IMR-90 (cell line): ENCODE measurements around the gene MROH8. TPM values are rescaled to one million over a fixed set of nuclear protein-coding genes. Genes with fewer than 3 reads are reported as not detected.

ENCODE experiments used
- ATAC-seq: fragments of 200-7000 bp; cut with Tn5 transposase; 2 replicates; pipeline ENCODE4 v1.9.1; 2020; ENCODE audit warnings: low read depth, mild to moderate bottlenecking, moderate library complexity
- BruUV-seq: library from RNA; stranded (reverse); fragments of 400-500 nt; replicated peaks from 2 replicates; lab custom pipeline; 2021; lab: Mats Ljungman, UMichigan
- CTCF ChIA-PET: fragments of 300-600 bp; formaldehyde crosslinking; extraction: SDS; loops from one replicate; lab custom pipeline; 2021; ENCODE audit warnings: antibody characterized with exemption; lab: Yijun Ruan, JAX
- POLR2A ChIA-PET: fragments of 300-600 bp; sonication (Branson Sonifier 250); formaldehyde crosslinking; loops from one replicate; lab custom pipeline; 2022; ENCODE audit warnings: antibody characterized with exemption; ENCODE audit not compliant: unreplicated experiment; lab: Charles Lee
- DNase-seq: peaks from one replicate; pipeline ENCODE4 v3.0.0; 2013
- H2AFZ ChIP-seq: replicated peaks from 2 replicates; pipeline ENCODE3; 2013; ENCODE audit warnings: low read length, mild to moderate bottlenecking; ENCODE audit not compliant: poor library complexity
- H2AK5ac ChIP-seq: 2 replicates; pipeline ENCODE4 v1.6.1; 2013; ENCODE audit warnings: low read depth, low read length, inconsistent platforms
- H2AK9ac ChIP-seq: replicated peaks from 2 replicates; pipeline ENCODE3; 2013; ENCODE audit warnings: mild to moderate bottlenecking, low read depth, low read length, moderate library complexity; ENCODE audit not compliant: poor library complexity
- H2BK120ac ChIP-seq: 2 replicates; pipeline ENCODE4 v1.6.1; 2013; ENCODE audit warnings: low read depth, low read length, inconsistent platforms
- H2BK15ac ChIP-seq: 3 replicates; pipeline ENCODE4 v1.6.1; 2013; ENCODE audit warnings: low read depth, low read length, inconsistent platforms
- H2BK20ac ChIP-seq: 2 replicates; pipeline ENCODE4 v1.6.1; 2013; ENCODE audit warnings: low read depth, mild to moderate bottlenecking, inconsistent platforms, low read length, moderate library complexity
- H2BK5ac ChIP-seq: 2 replicates; pipeline ENCODE4 v1.6.1; 2013; ENCODE audit warnings: mild to moderate bottlenecking, low read depth, low read length, inconsistent platforms; ENCODE audit not compliant: poor library complexity, severe bottlenecking
- H3K14ac ChIP-seq: replicated peaks from 2 replicates; pipeline ENCODE4 v1.6.1; 2013; ENCODE audit warnings: low read depth, low read length, inconsistent platforms
- H3K18ac ChIP-seq: 2 replicates; pipeline ENCODE4 v1.6.1; 2013; ENCODE audit warnings: low read depth, low read length, control low read depth
- H3K23ac ChIP-seq: 2 replicates; pipeline ENCODE4 v1.6.1; 2013; ENCODE audit warnings: low read depth, low read length, inconsistent platforms
- H3K27ac ChIP-seq: 2 replicates; pipeline ENCODE4 v1.5.1; 2013; ENCODE audit warnings: mild to moderate bottlenecking, control low read depth, low read length; ENCODE audit not compliant: insufficient read depth
- H3K27me3 ChIP-seq: 2 replicates; pipeline ENCODE4 v1.6.1; 2013; ENCODE audit warnings: low read length; ENCODE audit not compliant: control insufficient read depth, insufficient read depth
- H3K36me3 ChIP-seq: 2 replicates; pipeline ENCODE4 v1.6.1; 2013; ENCODE audit warnings: low read length, mixed read lengths; ENCODE audit not compliant: control insufficient read depth, insufficient read depth
- H3K4ac ChIP-seq: 2 replicates; pipeline ENCODE4 v1.6.1; 2013; ENCODE audit warnings: low read depth, low read length, inconsistent platforms
- H3K4me1 ChIP-seq: 2 replicates; pipeline ENCODE4 v1.6.1; 2013; ENCODE audit warnings: low read length, mixed read lengths; ENCODE audit not compliant: control insufficient read depth, insufficient read depth
- H3K4me2 ChIP-seq: 2 replicates; pipeline ENCODE4 v1.6.1; 2013; ENCODE audit warnings: low read depth, mild to moderate bottlenecking, control low read depth, low read length, moderate library complexity
- H3K4me3 ChIP-seq: 2 replicates; pipeline ENCODE4 v1.5.1; 2013; ENCODE audit warnings: low read depth, mild to moderate bottlenecking, control low read depth, low read length, moderate library complexity; ENCODE audit not compliant: insufficient read depth
- H3K56ac ChIP-seq: 2 replicates; pipeline ENCODE4 v1.6.1; 2013; ENCODE audit warnings: low read length, inconsistent platforms; ENCODE audit not compliant: insufficient read depth; ENCODE audit errors: extremely low read depth
- H3K79me1 ChIP-seq, 2 experiments: 2 replicates each; pipeline ENCODE4 v1.6.1; 2013; ENCODE audit warnings: low read length in 2 of 2, inconsistent platforms in 1 of 2, low read depth in 1 of 2
- H3K9ac ChIP-seq: 2 replicates; pipeline ENCODE4 v1.6.1; 2013; ENCODE audit warnings: low read depth, low read length, control low read depth
- H3K9me1 ChIP-seq: 2 replicates; pipeline ENCODE4 v1.6.1; 2013; ENCODE audit warnings: low read length, inconsistent platforms; ENCODE audit not compliant: insufficient read depth
- H3K9me3 ChIP-seq: 2 replicates; pipeline ENCODE4 v1.6.1; 2013; ENCODE audit warnings: low read length; ENCODE audit not compliant: control insufficient read depth, insufficient read depth
- H4K20me1 ChIP-seq: 2 replicates; pipeline ENCODE4 v1.6.1; 2013; ENCODE audit warnings: low read length, inconsistent platforms; ENCODE audit not compliant: insufficient read depth
- H4K5ac ChIP-seq: 2 replicates; pipeline ENCODE4 v1.6.1; 2013; ENCODE audit warnings: mild to moderate bottlenecking, low read depth, low read length, control low read depth
- H4K8ac ChIP-seq, 2 experiments: 2 replicates each; pipeline ENCODE4 v1.6.1; 2013; ENCODE audit warnings: low read depth in 2 of 2, low read length in 2 of 2, control low read depth in 1 of 2, inconsistent platforms in 1 of 2
- H4K91ac ChIP-seq: 2 replicates; pipeline ENCODE4 v1.6.1; 2013; ENCODE audit warnings: low read depth, low read length, inconsistent platforms; ENCODE audit not compliant: insufficient read depth
- BHLHE40 ChIP-seq: fragments of 150-350 bp; IDR thresholded peaks from 2 replicates; pipeline ENCODE4 v1.6.1; 2016; ENCODE audit warnings: mild to moderate bottlenecking, low read depth, low read length
- CEBPB ChIP-seq: IDR thresholded peaks from 2 replicates; pipeline ENCODE4 v1.6.1; 2012; ENCODE audit warnings: low read depth, low read length, improper control_type of control experiment
- CHD1 ChIP-seq: IDR thresholded peaks from 2 replicates; pipeline ENCODE4 v1.6.1; 2012; ENCODE audit warnings: low read depth, low read length, improper control_type of control experiment
- ELK1 ChIP-seq: fragments of 150-350 bp; IDR thresholded peaks from 2 replicates; pipeline ENCODE4 v1.6.1; 2016; ENCODE audit warnings: low read depth, mild to moderate bottlenecking, low read length, moderate library complexity, borderline replicate concordance
- FOS ChIP-seq: fragments of 150-350 bp; IDR thresholded peaks from 2 replicates; pipeline ENCODE4 v1.6.1; 2016; ENCODE audit warnings: low read depth, low read length
- MAFK ChIP-seq: IDR thresholded peaks from 2 replicates; pipeline ENCODE4 v1.6.1; 2012; ENCODE audit warnings: low read depth, low read length, improper control_type of control experiment
- MAZ ChIP-seq: IDR thresholded peaks from 2 replicates; pipeline ENCODE4 v1.6.1; 2012; ENCODE audit warnings: low read depth, mild to moderate bottlenecking, low read length, improper control_type of control experiment, moderate library complexity, borderline replicate concordance
- MXI1 ChIP-seq: IDR thresholded peaks from 2 replicates; pipeline ENCODE4 v1.6.1; 2012; ENCODE audit warnings: low read depth, mild to moderate bottlenecking, low read length, moderate library complexity, borderline replicate concordance
- NFE2L2 ChIP-seq: fragments of 150-350 bp; IDR thresholded peaks from 2 replicates; pipeline ENCODE4 v1.6.1; 2016; ENCODE audit warnings: low read depth, mild to moderate bottlenecking, low read length
- POLR2A ChIP-seq: IDR thresholded peaks from 2 replicates; pipeline ENCODE4 v1.6.1; 2012; ENCODE audit warnings: mild to moderate bottlenecking, low read depth, low read length
- RAD21 ChIP-seq: IDR thresholded peaks from 2 replicates; pipeline ENCODE4 v1.6.1; 2012; ENCODE audit warnings: low read length, improper control_type of control experiment
- RCOR1 ChIP-seq: IDR thresholded peaks from 2 replicates; pipeline ENCODE4 v1.6.1; 2012; ENCODE audit warnings: mild to moderate bottlenecking, low read length, improper control_type of control experiment; ENCODE audit not compliant: insufficient replicate concordance
- RFX5 ChIP-seq: IDR thresholded peaks from 2 replicates; pipeline ENCODE4 v1.8.0; 2012; ENCODE audit warnings: low read depth, mild to moderate bottlenecking, low read length, moderate library complexity
- SMC3 ChIP-seq: fragments of 150-350 bp; IDR thresholded peaks from 2 replicates; pipeline ENCODE4 v1.6.1; 2016; ENCODE audit warnings: low read depth, mild to moderate bottlenecking, antibody characterized with exemption, low read length, moderate library complexity
- USF2 ChIP-seq: fragments of 150-350 bp; IDR thresholded peaks from 2 replicates; pipeline ENCODE4 v1.6.1; 2017; ENCODE audit warnings: mild to moderate bottlenecking, antibody characterized with exemption, low read length, low read depth
- WGBS, 2 experiments: methylation state at CpG; one replicate each; pipeline versions ENCODE4 v1.1.5 to v1.1.7; 2013; ENCODE audit warnings: missing lambda C conversion rate in 2 of 2; ENCODE audit not compliant: insufficient read length in 1 of 2; ENCODE audit errors: extremely low coverage in 2 of 2; 5-methylcytosine and 5-hydroxymethylcytosine counted together
- dilution Hi-C: fragments of 300-500 bp; cut with HindIII; formaldehyde crosslinking; loops from one replicate; pipeline ENCODE4 v1.14.3; 2018; ENCODE audit warnings: low sequenced_read_pairs; ENCODE audit not compliant: unreplicated experiment
- in situ Hi-C: fragments of 300-500 bp; cut with MboI; formaldehyde crosslinking; loops from 3 replicates; pipeline ENCODE4 v1.14.3; 2019; ENCODE audit warnings: low sequenced_read_pairs, inconsistent platforms, mixed read lengths
- intact Hi-C: fragments of 100-400 bp; cut with micrococcal nuclease; formaldehyde crosslinking; loops from 2 replicates; pipeline ENCODE4 v1.10.0; 2022
- polyA plus RNA-seq, 3 experiments: library from polyadenylated mRNA; depleted of rRNA; stranded (reverse); fragments of >200 nt; gene quantifications; 2 replicates each; pipeline ENCODE4 v1.2.3, GENCODE V29; 2012; ENCODE audit warnings: low replicate concordance in 1 of 3
- total RNA-seq: library from RNA; depleted of rRNA; stranded (reverse); fragments of >200 nt; gene quantifications from 2 replicates; pipeline ENCODE4 v1.2.3, GENCODE V29; 2012

The MROH8 gene
- total and polyA plus RNA-seq, 2 of the 4 experiments (the other 2 are of a cell fraction) = 1.3 to 1.8 TPM

- POLR2A ChIA-PET = interaction anchor here (0.6 kb wide), 1 partner anchor 16 kb away, joined by 3 read pairs; no protein-coding TSS in a partner anchor
- no peak overlapping the region for H4K91ac ChIP-seq
- H2AK9ac ChIP-seq = no peak overlapping the region
- 33% methylated on average over 1 of the region's 10 CpGs; no CpG with 5 or more reads in 1 of the 2 experiments for WGBS, 2 experiments
- ATAC-seq (no peak), DNase-seq (no peak)
- no peak overlapping the region for H2AFZ ChIP-seq
- BruUV-seq = no TSS peak
- in situ Hi-C loops = no loop called here
- dilution Hi-C loops = no loop called here
- H4K5ac ChIP-seq = no peak overlapping the region
- peaks cover 21% of the 10 kb centered on the region for H3K36me3 ChIP-seq
- H3K79me1 ChIP-seq = peaks cover 13 to 23% of the 10 kb centered on the region in 2 experiments
- H3K4me2 ChIP-seq = no peak overlapping the region
- H2BK20ac ChIP-seq = no peak overlapping the region
- no peak overlapping the region for H4K8ac ChIP-seq
- H3K4me3 ChIP-seq = no peak overlapping the region
- H3K4me1 ChIP-seq = peaks cover 4% of the 10 kb centered on the region; the same call in 1 of the 2 replicates
- no peaks in the 10 kb centered on the region for H4K20me1 ChIP-seq
- no peak overlapping the region for H2AK5ac ChIP-seq
- no peak overlapping the region for H2BK15ac ChIP-seq
- no peak overlapping the region for H3K18ac ChIP-seq
- no peaks in the 10 kb centered on the region for H3K27me3 ChIP-seq
- H3K4ac ChIP-seq = no peak overlapping the region
- 0 out of 2 replicates have a peak, but pooled peaks cover 2% of the 10 kb centered on the region for H3K9me1 ChIP-seq
- no peak overlapping the region for H2BK5ac ChIP-seq
- H3K14ac ChIP-seq = no peak overlapping the region
- CTCF ChIA-PET = interaction anchor here (1.0 kb wide), 1 partner anchor 24 kb away, joined by 3 read pairs; no protein-coding TSS in a partner anchor
- H3K27ac ChIP-seq = no peak overlapping the region
- H3K56ac ChIP-seq = no peak overlapping the region
- H2BK120ac ChIP-seq = no peak overlapping the region
- no peaks in the 10 kb centered on the region for H3K9me3 ChIP-seq
- intact Hi-C loops = no loop called here
- H3K23ac ChIP-seq = no peak overlapping the region
- no peak overlapping the region for H3K9ac ChIP-seq
- TF ChIP-seq NFE2L2 (no peak), BHLHE40 (no peak), FOS (no peak), ELK1 (no peak), CHD1 (no peak), CEBPB (no peak), RFX5 (no peak), MXI1 (no peak), MAFK (no peak), RCOR1 (no peak), POLR2A (no peak), USF2 (no peak), MAZ (no peak), SMC3 (no peak), RAD21 (no peak)
Observed at GRCh38 chr20:37219751-37220668, 40.7 kb upstream of the MROH8 start.
